ENCODE results near the gene PPP5C.

DNA sequence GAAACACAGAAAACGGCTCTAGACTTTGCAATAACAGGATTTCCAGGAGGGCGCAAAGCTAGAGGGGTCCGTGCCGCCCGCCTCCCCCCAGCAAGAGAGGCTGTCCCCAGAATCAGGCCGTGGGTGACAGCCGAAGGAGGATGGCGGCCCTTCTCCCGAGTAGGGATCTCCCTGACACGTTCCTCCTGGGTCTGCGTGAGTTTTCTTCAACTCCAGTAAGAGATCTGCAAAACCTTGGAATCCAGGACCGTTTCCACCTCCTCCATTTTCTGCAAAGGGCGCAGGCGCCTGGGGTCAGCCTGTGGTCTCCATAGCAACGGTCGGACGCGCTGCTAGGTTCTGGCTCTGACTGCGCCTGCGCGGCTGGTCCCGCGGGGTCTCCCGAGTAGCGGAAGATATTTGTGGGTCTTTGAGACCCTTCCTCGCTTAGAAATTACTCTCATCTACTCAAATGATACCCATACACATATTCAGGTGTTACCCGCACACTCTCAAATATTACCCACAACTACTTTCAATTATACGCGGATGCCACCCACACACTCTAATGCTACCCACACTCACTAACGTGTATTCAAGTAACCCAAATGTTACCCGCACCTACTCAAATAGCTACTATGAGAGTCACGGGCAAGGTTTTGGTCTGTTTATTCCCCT, 79.7 kb downstream of the PPP5C start:
- TF ChIP-seq, protein P1, sequence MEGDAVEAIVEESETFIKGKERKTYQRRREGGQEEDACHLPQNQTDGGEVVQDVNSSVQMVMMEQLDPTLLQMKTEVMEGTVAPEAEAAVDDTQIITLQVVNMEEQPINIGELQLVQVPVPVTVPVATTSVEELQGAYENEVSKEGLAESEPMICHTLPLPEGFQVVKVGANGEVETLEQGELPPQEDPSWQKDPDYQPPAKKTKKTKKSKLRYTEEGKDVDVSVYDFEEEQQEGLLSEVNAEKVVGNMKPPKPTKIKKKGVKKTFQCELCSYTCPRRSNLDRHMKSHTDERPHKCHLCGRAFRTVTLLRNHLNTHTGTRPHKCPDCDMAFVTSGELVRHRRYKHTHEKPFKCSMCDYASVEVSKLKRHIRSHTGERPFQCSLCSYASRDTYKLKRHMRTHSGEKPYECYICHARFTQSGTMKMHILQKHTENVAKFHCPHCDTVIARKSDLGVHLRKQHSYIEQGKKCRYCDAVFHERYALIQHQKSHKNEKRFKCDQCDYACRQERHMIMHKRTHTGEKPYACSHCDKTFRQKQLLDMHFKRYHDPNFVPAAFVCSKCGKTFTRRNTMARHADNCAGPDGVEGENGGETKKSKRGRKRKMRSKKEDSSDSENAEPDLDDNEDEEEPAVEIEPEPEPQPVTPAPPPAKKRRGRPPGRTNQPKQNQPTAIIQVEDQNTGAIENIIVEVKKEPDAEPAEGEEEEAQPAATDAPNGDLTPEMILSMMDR (IDR thresholded peaks at IDR 0.05): no peak
- TF ChIP-seq EP300 (IDR thresholded peaks at IDR 0.05) (no peak), POLR2A (IDR thresholded peaks at IDR 0.05) (no peak)
